ENCODE results near the gene OR5A1.
"Not testable (repeated sequence)": the region's sequence is repeated elsewhere in the genome, so short reads cannot be mapped to it uniquely, and the experiment has no call there.

The OR5A1 gene

DNA sequence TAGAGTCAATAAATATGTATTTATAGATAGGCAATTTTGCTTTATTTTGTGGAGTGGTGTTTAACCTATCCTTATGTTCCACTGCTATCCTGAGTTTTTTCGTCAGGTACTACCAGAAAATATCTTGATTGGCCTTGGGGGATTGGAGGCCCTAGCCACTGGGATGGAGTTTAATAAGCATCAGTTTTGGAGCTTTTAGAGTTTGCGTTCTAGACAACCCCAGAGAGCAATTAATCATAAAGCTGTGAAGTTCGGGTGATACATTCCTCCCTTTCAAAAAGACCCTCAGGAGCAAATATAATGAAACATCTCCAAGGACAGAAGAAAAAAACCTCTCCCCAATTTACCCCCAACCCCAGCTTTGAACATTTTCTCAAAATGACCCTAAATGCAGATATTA, at the start of gene OR5A1:
Gene OR5A1 (plus strand): TSS at position 301 of the 400 bp plus-strand sequence. CDS start 6,700 bp downstream, outside the sequence.
- DNase-seq (ENCODE audit: low spot score) = no peak

DNA sequence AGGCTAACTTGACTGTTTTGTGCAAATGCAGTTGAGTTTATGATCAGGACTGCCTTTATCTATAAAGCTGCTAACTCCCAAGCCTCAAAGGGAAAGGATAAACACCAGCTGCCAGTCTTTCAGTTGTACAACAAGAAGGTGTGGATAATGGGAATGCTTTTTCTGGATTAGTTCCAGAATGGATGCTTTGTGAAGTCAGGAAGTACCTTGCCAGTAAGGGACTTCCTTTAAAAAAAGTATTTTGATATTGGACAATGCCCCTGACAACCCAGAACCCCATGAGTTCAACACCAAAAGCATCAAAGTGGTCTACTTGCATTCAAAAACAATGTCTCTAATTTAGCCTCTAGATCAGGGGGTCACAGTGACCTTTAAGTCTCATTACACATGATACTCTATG, 42.1 kb upstream of the OR5A1 start:
- no peak for DNase-seq (ENCODE audit: low spot score)

DNA sequence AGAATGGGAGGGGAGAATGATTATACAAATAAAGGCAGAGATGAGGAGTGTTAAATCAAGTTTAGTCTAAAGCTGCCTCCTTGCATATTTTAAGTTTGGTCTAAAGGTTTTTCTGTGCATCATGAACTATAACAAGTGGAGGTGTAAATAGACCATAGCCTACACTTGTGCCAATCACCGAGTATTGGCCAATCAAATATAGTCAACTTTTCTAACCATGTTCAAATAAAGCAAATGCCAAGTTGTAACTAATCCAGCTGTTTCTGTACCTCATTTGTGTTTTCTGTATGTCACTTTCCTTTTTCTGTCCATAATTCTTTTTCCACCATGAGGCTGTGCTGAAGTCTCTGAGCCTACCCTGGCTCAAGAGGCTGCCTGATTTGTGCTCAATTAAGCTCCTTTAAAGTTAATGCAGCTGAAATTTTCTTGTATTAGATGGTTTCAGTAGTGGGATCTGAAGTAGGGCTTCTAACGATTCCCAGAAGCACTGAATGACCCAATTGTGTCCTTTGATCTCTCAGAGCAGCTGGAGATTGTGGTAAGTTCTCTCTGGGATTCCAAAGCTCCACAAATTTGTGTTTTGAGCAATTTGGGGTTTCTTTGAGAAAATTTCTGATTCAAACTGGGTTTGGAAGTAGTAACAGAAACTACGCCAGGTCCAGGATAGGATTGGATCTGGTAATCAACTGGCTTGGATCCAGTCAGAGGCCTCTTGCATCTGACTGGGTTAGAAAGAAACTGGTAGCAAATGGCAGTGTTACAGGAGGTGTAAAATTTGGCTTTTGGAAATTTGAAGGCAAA, 35.6 kb upstream of the OR5A1 start:
- no peak for DNase-seq (ENCODE audit: low spot score)

DNA sequence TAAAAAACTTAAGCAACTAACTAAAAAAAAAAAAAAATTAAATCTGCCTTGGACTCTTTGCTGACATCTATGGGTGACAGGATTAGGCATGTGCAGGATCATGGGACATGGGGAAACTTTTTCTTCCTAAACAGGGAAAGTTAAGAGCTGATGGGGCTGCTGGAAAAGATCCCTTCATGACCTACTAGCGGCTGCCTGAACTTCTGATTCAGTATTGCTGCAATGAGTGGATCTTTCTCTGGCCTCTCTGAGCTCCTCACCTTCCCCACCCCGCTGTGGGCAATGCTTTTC, 35.1 kb upstream of the OR5A1 start:
- DNase-seq (ENCODE audit: low spot score) = no peak

DNA sequence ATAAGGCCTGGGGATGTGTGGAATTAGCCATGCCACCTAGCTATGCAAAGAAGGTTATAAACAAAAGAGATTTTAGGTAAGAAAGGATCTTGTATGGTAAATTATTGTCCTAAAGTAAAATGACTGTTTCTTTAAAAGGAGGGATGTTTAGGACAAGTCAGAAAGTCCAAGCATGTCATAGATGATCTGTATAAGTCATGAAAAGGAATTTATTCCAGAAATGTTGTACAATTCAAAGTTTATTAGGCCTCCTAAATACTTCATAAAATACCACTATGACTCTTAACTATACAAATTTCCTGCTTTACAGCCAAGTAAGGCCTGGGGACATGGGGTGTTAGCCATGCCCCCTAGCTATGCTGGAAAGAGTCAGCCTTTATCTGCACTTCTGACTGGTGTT, 32.7 kb upstream of the OR5A1 start:
- DNase-seq (ENCODE audit: low spot score) = no peak

DNA sequence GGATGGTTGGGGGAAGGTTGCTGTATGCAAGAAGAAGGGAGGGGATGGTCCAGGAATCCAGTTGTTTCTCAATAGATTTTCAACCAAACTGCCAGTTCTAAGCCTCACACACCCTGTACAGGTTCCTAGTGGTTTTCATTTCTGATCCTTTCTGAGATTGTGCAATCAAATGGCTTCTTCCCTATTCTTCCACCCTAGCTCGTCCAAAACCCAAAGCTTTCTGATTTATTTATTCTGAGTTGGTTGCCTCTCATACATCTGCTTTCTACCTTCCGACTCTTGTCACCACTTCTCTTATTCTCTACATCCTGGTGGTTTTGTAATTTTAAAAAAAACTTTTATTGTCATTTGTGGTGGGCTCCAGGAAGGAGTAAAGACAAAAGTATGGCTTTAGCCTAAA, 22.6 kb upstream of the OR5A1 start:
- DNase-seq (ENCODE audit: low spot score) = no peak

DNA sequence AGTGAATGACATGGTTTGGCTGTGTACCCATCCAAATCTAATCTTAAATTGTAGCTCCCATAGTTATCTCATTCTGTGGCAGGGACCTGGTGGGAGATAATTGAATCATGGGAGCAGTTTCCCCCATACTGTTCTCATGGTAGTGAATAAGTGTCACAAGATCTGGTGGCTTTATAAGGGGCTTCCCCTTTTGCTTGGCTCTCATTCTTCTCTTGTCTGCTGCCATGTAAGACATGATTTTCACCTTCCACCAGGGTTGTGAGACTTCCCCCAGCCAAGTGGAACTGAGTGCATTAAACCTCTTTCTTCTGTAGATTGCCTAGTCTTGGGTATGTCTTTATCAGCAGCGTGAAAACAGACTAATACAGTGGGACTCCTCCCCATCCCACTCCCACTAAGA, 21.2 kb upstream of the OR5A1 start:
- no peak for DNase-seq (ENCODE audit: low spot score)

DNA sequence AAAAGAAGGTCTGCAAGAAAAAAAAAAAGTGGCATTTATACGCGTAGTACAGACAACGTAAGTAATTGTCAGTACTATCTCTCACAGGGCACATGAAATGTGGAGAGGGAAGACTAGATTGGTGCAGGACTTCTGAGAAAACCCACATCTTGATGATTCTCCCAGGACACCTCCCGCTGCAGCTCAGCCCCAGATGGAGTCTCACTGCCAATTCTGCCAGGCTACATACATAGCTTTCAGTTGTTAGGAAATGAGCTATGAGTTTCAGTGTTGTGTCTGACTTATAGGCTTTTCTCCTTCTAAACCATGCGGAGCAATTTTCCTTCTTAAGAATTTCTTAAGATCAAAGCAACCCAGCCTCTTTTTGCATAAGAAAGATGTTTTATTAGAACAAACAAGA, 19.7 kb upstream of the OR5A1 start:
- no peak for DNase-seq (ENCODE audit: low spot score)

DNA sequence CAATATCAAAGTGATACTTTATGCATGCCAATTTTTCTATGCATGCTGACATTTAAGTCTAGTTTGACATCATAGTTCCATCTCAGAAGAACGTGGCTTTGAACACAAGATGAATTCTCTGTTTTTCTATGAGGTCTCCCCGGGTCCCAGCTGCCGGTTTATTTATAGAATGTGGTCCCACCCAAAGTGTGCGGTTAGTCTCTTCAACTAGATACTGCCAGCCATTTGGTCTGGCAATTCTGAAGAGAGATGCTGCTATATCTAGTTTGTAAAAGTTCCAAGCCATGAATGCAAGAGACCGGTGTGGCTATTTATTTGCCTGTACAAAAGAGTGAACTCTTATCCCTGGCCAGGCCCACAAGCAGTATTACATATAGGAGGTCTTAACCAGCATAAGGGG, 19.2 kb upstream of the OR5A1 start:
- no peak for DNase-seq (ENCODE audit: low spot score)

DNA sequence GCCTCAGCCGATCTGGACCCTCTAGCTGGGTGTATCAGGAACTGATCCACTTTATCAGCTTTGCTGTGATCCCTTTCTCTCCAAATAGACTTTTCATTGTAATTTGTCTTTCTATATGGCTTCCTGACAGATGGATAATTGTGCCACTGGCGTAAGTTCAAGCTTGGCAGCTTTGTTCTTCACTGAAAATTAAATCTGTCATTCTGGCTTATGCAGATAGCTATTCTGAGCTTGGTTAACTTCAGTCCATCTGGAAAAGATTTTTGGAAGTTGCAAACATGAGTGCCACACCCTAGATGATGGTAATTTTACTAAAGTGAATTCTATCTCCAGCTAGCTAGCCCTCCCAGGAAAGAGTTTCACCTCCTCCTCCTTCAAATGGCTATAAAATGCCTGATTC, 18.1 kb upstream of the OR5A1 start:
- no peak for DNase-seq (ENCODE audit: low spot score)

DNA sequence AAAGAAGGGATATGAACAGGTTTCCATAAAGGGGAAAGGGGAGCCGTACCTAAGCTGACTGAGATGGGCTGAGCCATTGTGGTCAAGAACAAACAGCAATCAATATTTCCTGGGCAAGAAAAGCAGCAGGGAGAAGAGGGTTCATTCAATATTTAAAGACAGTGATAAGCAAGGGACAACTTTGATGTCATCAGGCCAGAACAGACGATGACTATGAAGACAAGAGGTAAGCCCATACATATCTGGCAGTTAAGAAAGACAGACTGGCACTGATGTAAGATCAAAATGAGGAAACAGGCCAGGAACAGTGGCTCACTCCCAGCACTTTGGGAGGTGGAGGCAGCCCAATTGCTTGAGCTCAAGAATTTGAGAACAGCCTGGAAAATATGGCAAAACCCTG, 12.4 kb upstream of the OR5A1 start:
- DNase-seq (ENCODE audit: low spot score) = no peak

DNA sequence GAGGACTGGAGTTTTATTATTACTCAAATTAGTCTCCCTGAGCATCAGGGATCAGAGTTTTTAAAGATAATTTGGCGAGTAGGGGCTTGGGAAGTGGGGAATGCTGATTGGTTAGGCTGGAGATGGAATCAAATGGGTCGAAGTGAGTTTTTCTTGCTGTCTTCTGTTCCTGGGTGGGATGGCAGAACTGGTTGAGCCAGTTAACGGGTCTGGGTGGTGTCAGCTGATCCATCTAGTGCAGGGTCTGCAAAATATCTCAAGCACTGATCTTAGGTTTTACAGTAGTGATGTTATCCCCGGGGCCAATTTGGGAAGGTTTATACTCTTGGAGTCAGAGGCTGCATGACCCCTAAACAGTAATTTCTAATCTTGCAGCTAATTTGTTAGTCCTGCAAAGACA, 11.1 kb upstream of the OR5A1 start:
- no peak for DNase-seq (ENCODE audit: low spot score)

DNA sequence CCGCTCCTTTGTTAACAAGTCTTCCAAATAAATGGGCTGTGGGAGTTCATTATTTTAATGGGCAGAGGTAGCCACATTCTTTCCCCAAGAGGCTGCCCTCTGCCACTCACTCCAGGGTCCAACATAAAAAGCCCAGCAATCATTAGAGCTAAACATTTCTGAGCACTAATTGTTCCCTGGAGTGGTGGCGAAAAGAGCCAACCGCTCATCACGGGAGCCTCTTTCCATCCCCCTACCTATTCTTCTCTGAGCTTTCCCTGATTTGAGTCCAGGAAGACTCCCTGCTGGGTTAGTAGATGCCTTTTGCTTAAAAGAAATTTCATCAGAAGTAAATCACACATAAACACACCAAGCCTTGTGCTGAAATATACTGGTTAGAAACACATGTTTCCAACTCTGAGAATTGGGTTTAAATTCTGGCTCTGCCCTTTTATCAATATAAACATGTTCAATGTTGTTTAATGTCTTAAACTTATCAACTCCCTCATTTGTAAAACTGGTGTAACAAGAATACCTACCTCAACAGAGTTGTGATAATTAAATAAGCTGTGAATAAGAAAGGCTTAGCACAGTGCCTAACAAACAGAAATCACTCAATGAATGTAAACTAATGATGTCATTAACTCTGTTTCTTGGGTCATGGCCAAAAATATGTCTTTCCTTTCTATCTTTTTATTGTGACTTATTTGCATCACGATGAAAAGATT, 9.8 kb upstream of the OR5A1 start, which contains the start of gene OR5A2:
Gene OR5A2 (minus strand): TSS at position 53 of the 707 bp plus-strand sequence. CDS start 3,460 bp downstream, outside the sequence.
- no peak for DNase-seq (ENCODE audit: low spot score)

DNA sequence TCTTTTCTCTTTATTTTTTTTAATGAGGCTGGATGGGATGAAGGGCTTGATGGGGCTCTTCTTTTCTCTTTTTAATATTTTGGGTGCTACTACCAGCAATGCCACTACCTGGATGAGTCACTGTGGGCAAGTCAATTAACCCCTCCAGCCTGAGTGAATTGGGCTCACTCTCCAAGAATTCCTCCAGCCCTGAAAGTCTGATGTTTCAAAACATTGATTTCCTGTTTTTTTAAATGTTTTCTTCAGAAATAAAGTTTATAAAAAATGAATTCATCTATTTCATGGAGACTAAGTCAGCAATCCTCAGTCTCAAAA, 9.2 kb upstream of the OR5A1 start:
- DNase-seq (ENCODE audit: low spot score) = no peak

DNA sequence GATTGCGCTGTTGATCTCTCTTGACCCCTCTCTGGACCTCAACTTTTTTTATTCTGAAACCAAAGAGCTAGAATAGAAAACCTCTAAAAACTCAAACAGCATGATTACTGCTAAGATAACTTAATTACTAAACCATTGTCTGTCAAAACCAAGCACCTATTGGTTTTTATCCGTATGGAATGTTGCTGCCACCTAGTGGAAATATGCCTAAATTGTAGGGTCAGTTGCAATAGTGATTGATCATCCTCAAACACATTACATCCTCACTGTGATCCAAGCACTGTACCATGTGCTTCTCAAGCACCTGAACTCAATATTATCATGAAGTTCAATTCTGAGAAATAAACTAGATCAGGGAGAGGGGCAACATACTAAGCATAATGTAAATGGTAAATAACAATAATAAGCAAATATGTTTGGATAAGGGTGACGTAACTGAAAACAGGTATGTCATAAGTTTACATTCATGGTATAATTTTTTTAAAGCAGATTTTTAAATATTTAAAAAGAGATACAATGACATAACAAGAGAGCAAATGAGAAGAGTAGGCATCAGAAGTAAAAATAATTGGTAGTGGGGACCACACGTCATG, 6.2 kb upstream of the OR5A1 start:
- DNase-seq (ENCODE audit: low spot score) = peak; percentile 49

DNA sequence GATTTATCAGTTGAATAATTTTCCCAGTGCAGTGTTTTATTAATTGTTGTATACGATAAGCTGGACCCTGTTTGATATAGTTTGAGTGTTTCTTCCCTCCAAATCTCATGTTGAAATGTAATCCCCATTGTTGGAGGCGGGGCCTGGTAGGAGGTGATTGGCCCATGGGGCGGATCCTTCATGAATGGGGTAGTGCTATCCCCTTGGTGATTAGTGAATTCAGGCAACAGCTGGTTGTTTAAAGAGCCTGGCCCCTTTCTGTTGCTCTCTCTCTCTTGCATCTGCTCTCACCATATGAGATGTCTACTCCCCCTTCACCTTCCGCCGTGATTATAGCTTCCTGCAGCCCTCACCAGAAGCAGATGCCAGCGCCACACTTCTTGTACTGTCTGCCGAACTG, 1.5 kb downstream of the OR5A1 start:
- no peak for DNase-seq (ENCODE audit: low spot score)

DNA sequence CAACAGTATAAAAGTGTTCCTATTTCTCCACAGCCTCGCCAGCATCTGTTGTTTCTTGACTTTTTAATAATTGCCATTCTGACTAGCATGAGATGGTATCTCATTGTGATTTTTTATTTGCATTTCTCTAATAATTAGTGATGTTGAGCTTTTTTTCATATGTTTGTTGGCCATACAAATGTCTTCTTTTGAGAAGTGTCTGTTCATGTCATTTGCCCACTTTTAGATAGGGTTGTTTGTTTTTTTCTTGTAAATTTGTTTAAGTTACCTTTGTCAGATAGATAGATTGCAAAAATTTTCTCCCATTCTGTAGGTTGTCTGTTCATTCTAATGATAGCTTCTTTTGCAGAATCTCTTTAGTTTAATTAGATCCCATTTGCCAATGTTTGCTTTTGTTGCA, 9.4 kb downstream of the OR5A1 start:
- not testable (repeated sequence) for DNase-seq (ENCODE audit: low spot score)

DNA sequence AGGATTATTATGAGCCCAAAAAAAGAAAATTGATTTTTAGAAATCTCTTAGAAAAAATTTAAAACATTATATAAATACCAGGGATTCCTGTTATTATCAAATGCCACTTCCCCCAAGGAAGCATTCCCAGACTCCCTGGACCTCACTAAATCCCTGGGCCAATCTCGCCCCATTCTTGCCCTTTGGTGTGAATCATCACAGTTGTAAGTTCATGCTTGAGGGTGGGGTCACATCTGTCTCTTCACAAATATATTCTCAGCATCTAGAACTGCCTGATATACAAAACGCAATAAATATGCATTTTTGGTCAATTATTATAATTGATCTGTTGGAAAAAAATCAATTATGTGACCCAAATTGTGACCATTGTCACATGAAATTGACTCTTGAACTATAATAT, 12.2 kb downstream of the OR5A1 start:
- no peak for DNase-seq (ENCODE audit: low spot score)

DNA sequence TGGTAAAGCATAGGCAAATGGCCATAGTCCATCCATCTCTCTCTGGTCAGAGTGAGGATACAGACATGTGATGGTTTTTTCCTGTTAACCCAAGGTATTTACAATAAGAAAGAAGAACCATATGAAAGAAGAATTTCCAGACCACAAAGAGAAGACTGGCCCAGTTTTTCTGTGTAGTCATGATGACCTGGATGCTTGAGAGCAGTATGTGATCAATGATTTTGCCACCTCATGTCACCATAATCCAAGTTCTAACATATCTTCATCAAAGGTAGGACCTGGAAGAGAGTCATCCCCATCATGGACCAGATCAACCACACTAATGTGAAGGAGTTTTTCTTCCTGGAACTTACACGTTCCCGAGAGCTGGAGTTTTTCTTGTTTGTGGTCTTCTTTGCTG, 20.4 kb downstream of the OR5A1 start, which contains the start of gene OR4D6:
Gene OR4D6 (plus strand): TSS at position 301 of the 400 bp plus-strand sequence. CDS start 0 bp downstream, at position 301.
- DNase-seq (ENCODE audit: low spot score) = no peak

DNA sequence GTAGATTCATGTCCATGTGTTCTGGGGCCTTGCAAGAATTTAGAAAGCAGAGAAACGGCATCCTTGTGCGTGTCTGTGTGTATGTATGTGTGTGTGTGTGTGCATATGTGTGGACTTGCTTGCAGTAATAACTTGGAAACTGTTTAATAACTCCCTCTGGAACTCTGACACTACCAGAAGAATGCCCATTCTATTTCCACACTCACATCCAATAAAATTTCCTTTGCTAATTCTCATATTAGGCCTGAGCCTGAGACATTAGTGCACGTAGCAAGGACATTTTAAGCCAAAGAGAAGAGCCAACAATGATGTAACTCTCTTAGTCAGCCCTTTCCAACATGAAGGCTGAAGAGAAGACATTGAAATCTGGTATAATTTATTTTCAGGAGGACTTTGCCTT, 23.6 kb downstream of the OR5A1 start:
- no peak for DNase-seq (ENCODE audit: low spot score)

DNA sequence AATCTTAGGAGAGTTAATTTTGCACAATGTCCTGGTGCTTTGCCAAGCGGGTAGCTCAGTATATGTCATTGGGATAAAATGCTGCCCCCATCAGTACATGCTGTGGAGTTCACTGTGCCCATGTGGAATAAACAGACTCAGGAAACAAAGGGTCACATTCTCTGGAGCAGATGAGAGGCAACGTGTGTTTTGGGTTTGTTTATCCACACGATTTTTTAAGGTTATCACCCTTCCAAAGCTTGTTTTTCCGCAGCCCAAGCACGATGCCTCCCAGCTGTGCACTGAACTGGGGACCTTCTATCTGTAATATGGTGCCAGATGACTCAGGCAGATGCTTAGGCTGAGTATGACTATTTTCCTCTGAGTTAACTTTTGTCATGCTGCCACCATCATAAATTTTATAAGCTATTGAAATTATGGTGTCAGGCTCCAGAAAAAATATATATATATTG, 26.9 kb downstream of the OR5A1 start:
- DNase-seq (ENCODE audit: low spot score) = no peak

DNA sequence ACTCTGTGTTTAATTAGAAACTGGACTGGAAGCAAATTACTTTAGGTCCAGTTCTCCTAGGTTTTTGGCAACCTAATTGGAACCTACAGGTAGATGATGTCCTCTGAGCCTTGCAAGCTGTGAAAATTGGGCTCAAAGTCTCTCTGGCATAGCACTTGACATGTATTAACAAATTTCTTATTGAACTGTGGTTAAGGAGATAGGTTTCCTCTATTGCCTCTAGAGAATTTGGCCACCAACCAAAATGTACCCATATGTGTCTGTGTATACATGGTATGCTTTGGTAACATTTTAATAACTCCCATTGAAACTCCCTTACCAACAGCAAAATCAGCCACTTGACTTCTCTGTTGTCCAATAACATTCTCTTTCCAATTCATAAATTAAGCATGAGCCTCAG, 36.7 kb downstream of the OR5A1 start, which contains the start of gene OR4D10:
Gene OR4D10 (plus strand): TSS at position 301 of the 400 bp plus-strand sequence. CDS start 4,115 bp downstream, outside the sequence.
- DNase-seq (ENCODE audit: low spot score) = no peak

DNA sequence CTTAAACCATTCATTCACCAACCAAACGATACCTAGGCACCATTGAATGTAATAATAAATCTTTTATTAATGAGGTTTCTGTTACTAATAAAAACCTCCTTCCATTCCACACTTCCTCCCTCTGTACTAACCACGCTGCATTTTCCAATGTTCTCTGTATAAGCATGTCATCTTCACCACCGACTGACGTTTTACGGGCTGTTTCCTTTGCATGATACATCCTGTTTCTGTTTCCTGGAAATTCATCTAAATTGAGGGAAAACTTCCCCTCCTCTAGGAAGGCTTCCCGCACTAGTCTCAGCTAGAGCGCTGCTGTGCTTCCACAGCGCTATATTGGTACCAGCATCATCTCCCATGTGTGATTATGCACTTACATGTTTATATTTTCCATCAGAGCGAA, 38.9 kb downstream of the OR5A1 start:
- DNase-seq (ENCODE audit: low spot score) = no peak

Measured in CD4-positive, alpha-beta T cell treated with Interleukin-6 at 100 ng/mL for 8 hours (primary cell).